Loucy (cell line): ENCODE measurements around the gene BBLN.

ENCODE experiments used
- H2AFZ ChIP-seq: fragments of 200-600 bp; sonication (generic); 2 replicates; pipeline ENCODE4 v1.6.0; 2016; ENCODE audit warnings: antibody characterized with exemption, mild to moderate bottlenecking, low read length, moderate library complexity
- H3F3A ChIP-seq: fragments of 200-600 bp; 2 replicates; pipeline ENCODE4 v1.6.0; 2016; ENCODE audit warnings: antibody characterized with exemption, low read depth, mild to moderate bottlenecking
- H3K27me3 ChIP-seq: fragments of 200-600 bp; sonication (generic); 2 replicates; pipeline ENCODE4 v1.6.1; 2014; ENCODE audit warnings: low read length, mild to moderate bottlenecking; ENCODE audit not compliant: insufficient read depth, poor library complexity, severe bottlenecking
- H3K36me3 ChIP-seq: fragments of 200-600 bp; sonication (generic); 2 replicates; pipeline ENCODE4 v1.6.1; 2016; ENCODE audit warnings: low read length; ENCODE audit not compliant: insufficient read depth
- H3K4me1 ChIP-seq: fragments of 200-600 bp; sonication (generic); 2 replicates; pipeline ENCODE4 v1.5.1; 2014; ENCODE audit warnings: low read length, mild to moderate bottlenecking; ENCODE audit not compliant: insufficient read depth, poor library complexity, severe bottlenecking
- H3K4me2 ChIP-seq: fragments of 200-600 bp; sonication (generic); 2 replicates; pipeline ENCODE4 v1.6.0; 2014; ENCODE audit warnings: antibody characterized with exemption, low read length, low read depth, mild to moderate bottlenecking; ENCODE audit not compliant: poor library complexity, severe bottlenecking
- H3K4me3 ChIP-seq: fragments of 200-600 bp; sonication (generic); 2 replicates; pipeline ENCODE4 v1.5.1; 2014; ENCODE audit warnings: low read length, mild to moderate bottlenecking, mixed read lengths; ENCODE audit not compliant: poor library complexity, severe bottlenecking
- H3K79me2 ChIP-seq: fragments of 200-600 bp; sonication (generic); 2 replicates; pipeline ENCODE4 v1.6.1; 2014; ENCODE audit warnings: low read length; ENCODE audit not compliant: insufficient read depth
- H3K9ac ChIP-seq: fragments of 200-600 bp; sonication (generic); 2 replicates; pipeline ENCODE4 v1.6.0; 2014; ENCODE audit warnings: mild to moderate bottlenecking, low read depth, low read length, moderate library complexity; ENCODE audit not compliant: poor library complexity, severe bottlenecking
- H3K9me2 ChIP-seq: fragments of 200-600 bp; sonication (generic); replicated peaks from 2 replicates; pipeline ENCODE4 v1.6.1; 2016; ENCODE audit warnings: low read depth, low read length, mixed read lengths
- H3K9me3 ChIP-seq: fragments of 200-600 bp; sonication (generic); 2 replicates; pipeline ENCODE4 v1.6.1; 2014; ENCODE audit warnings: mild to moderate bottlenecking, antibody characterized with exemption, low read length, low read depth; ENCODE audit not compliant: insufficient read depth
- H4K20me1 ChIP-seq: fragments of 200-600 bp; sonication (generic); 2 replicates; pipeline ENCODE4 v1.6.0; 2014; ENCODE audit warnings: antibody characterized with exemption, low read length, mild to moderate bottlenecking; ENCODE audit not compliant: insufficient read depth, poor library complexity, severe bottlenecking
- CTCF ChIP-seq: fragments of 200-600 bp; sonication (generic); conservative IDR thresholded peaks from 2 replicates; pipeline ENCODE4 v1.5.1; 2014; ENCODE audit warnings: mild to moderate bottlenecking, antibody characterized with exemption, low read length
- EZH2phosphoT487 ChIP-seq: fragments of 200-600 bp; IDR thresholded peaks from 2 replicates; pipeline ENCODE4 v1.6.1; 2018; ENCODE audit warnings: antibody characterized with exemption, mild to moderate bottlenecking, moderate library complexity, borderline replicate concordance

The BBLN gene

DNA sequence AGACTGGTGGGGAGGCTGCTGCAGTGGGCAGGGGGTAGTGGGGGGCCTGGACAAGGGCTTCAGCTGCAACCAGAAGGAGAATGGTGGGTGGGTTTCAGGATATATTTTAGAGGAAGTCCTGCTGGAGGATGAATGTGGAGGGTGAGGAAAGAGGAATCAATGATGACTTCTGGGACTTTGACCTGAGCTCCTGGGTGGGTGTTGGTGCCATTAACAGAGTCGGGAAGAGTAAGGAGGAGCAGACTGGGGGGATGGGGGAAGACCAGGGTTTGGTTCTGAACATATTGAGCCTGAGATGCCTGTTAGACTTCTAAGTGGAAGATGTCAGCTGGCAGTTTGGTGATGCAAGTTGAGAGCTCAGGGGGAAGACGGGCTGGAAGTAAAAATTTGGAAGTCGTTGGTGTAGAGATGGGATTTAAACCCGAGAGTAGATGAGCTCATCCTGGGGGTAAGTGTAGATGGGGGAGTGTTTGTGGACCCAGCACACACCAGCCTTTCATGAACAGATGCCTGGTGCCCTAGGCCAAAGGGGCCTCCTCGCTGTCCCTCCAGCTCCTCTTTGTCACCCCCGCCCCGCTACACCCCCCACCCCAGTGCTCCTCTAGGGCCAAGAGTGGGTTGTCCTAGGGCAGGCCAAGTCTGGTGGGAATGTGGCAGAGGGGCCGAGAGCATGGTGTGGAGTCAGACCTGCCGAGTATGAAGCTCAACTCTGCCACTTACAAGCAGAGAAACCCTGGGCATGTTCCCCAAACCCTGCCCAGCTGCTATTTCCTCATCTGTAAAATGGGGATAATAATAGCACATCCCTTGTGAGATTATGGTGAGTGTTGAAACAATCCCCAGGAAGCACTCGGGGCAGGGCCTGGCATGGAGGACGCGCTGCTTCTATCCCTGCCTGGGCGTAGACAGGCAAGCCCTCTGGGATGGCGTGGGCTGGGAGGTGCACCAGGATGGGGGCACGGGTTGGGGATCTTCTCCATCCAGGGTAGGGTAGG lies 47.1 kb downstream of the BBLN start:
- Histone ChIP-seq H3K36me3 (no peaks in the 10 kb centered on the region), H2AFZ (no peak overlapping the region), H3K27me3 (peaks cover 7% of the 10 kb centered on the region), H3K79me2 (no peaks in the 10 kb centered on the region), H3K4me2 (no peak overlapping the region), H3K4me3 (no peak overlapping the region), H4K20me1 (no peaks in the 10 kb centered on the region), H3K9me2 (no peaks in the 10 kb centered on the region), H3K9ac (no peak overlapping the region), H3F3A (no peaks in the 10 kb centered on the region), H3K9me3 (no peaks in the 10 kb centered on the region), H3K4me1 (peaks cover 11% of the 10 kb centered on the region)
- TF ChIP-seq CTCF = no peak
- TF ChIP-seq EZH2phosphoT487 = no peak

DNA sequence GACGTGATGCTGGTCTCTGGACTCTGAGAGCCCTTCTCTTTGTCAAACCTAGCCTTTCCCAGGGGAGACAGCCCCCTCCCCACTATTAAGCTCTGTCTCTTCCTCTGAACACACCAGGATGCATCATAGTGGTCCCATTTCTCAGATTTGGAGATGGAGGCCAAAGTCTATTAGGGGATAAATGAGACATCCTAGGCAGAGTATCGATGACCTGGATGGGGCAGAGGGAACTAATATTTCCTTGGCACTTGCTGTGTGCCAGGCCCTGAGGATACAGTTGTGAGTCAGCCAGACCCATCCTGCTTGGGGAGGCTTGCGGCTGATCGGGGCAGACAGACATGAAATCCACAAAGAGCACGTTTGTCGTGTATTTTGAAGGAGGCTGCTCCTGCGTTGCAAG lies 48.3 kb downstream of the BBLN start:
- H3K9me3 ChIP-seq = no peaks in the 10 kb centered on the region
- H3K27me3 ChIP-seq = peaks cover 7% of the 10 kb centered on the region
- no peak for TF ChIP-seq EZH2phosphoT487
- no peak for TF ChIP-seq CTCF
- H3K9me2 ChIP-seq = no peaks in the 10 kb centered on the region
- no peaks in the 10 kb centered on the region for H3F3A ChIP-seq
- no peaks in the 10 kb centered on the region for H3K36me3 ChIP-seq
- no peak overlapping the region for H2AFZ ChIP-seq
- H3K9ac ChIP-seq = no peak overlapping the region
- H4K20me1 ChIP-seq = no peaks in the 10 kb centered on the region
- no peak overlapping the region for H3K4me2 ChIP-seq
- H3K4me1 ChIP-seq = peaks cover 9% of the 10 kb centered on the region
- no peaks in the 10 kb centered on the region for H3K79me2 ChIP-seq
- H3K4me3 ChIP-seq = no peak overlapping the region

DNA sequence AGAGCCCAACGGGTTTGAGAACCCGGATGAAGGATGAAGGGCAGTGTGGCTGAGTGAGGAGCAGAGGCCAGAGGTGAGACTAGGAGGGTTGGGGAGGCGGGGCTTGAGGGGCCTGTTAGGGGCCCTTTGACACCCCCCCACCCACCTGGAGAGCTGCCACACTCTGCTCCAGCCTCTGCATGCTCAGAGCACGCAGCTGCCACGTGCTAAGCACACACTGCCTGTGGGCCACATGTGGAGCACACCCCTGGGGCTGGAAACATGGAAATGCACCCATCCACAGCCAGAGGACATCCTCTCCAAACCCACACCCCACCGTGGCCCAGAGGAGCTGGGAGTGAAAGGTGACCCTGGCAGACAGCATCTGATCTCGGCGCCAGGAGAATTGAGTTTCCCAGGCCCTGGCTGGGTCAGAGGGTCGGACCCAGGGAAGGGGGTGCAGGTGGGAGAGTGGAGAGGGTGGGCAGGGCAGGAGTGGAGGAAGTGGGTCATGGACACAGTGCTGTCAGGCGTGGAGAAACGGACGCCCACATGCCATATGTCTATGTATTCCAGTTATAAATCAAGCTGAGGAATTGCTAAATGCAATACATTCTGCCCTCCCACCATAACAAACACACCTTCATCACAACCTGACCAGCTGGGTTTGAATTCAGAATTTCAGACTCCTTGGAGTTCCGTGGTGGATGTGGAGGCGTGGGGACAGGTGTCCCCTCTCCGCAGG lies 49.0 kb downstream of the BBLN start:
- Histone ChIP-seq H3K4me3 (no peak overlapping the region), H3K27me3 (peaks cover 1% of the 10 kb centered on the region), H3K4me1 (peaks cover 4% of the 10 kb centered on the region), H2AFZ (no peak overlapping the region), H3K9ac (no peak overlapping the region), H3K4me2 (no peak overlapping the region), H3K79me2 (no peaks in the 10 kb centered on the region), H3K9me3 (no peaks in the 10 kb centered on the region), H3K9me2 (no peaks in the 10 kb centered on the region), H3K36me3 (no peaks in the 10 kb centered on the region), H3F3A (no peaks in the 10 kb centered on the region), H4K20me1 (no peaks in the 10 kb centered on the region)
- TF ChIP-seq EZH2phosphoT487 (no peak), CTCF (no peak)
